Measurements from ENCODE around the gene PSAPL1. TPM values are rescaled to one million over a fixed set of nuclear protein-coding genes. Genes with fewer than 3 reads are reported as not detected.

The PSAPL1 gene
- total RNA-seq, 3 donors from 2014 or later: 0.15 TPM; not detected in 2

- Histone ChIP-seq H3K36me3 (no peaks in the 10 kb centered on the region), H3K27ac (no peak overlapping the region), H3K4me3 (no peak overlapping the region), H3K9me3 (no peaks in the 10 kb centered on the region), H3K4me1 (no peaks in the 10 kb centered on the region), H3K27me3 (no peaks in the 10 kb centered on the region)
- TF ChIP-seq POLR2A (IDR thresholded peaks at IDR 0.05) (no peak), POLR2AphosphoS5 (IDR thresholded peaks at IDR 0.05) (no peak), CTCF (IDR thresholded peaks at IDR 0.05) (no peak)
- intact Hi-C loops (cut with DNase I; ENCODE audit: low total_unique reads): no loop called here
- no peak for DNase-seq (ENCODE audit: low spot score in 2 of 2)
Measured at GRCh38 chr4:7433376-7434140, 1.2 kb downstream of the PSAPL1 start.

GRCh38 chr4:7432531-7433375 is 2.0 kb downstream of the PSAPL1 start:
- intact Hi-C loops (cut with DNase I; ENCODE audit: low total_unique reads): no loop called here
- TF ChIP-seq POLR2A (IDR thresholded peaks at IDR 0.05) (no peak), CTCF (IDR thresholded peaks at IDR 0.05) (no peak), POLR2AphosphoS5 (IDR thresholded peaks at IDR 0.05) (no peak)
- H3K9me3 ChIP-seq: no peaks in the 10 kb centered on the region
- H3K4me1 ChIP-seq: no peaks in the 10 kb centered on the region
- no peaks in the 10 kb centered on the region for H3K27me3 ChIP-seq
- no peak overlapping the region for H3K4me3 ChIP-seq
- no peaks in the 10 kb centered on the region for H3K36me3 ChIP-seq
- DNase-seq (ENCODE audit: low spot score in 2 of 2): no peak
- H3K27ac ChIP-seq: no peak overlapping the region

DNA sequence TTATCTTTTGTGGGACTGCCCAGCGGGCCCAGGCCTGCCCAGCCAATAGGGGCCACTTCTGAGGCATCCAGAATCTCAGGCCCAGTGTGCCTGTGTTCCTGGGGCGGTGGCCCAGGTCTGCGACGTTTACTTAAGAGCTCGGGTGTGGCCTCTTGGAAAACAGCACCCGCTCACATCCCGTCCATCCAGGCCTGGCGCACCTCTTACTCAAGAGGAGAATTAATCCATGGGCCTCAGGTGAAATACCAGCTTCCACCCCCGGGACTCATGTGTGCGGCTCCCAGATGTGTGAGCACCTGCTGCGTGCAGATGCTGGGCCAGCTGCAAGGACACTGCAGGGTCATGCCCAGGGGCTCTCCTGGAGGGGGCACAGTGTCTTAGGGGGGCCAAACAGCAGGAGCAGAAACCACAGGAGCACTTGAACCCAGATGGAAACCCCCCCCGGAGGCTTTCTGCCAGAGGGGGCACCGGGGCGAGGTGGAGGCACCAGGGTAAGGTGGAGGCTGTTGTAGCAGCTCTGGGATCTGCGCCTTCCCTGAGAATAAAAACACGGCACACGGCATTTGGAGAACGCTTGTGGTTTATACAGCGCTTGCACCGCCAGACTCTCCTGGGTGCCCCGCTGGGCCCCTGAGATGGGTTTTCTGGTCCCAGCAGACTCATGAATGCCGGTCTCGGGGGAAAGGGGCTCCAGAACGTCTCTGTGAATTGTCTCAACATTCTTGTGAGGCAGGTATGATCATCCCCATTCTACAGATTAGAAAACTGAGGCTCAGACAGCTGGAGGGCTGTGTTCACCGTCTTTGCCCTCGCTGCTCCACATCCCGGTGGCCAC is 2.8 kb downstream of the PSAPL1 start:
- H3K4me1 ChIP-seq: no peaks in the 10 kb centered on the region
- intact Hi-C loops (cut with DNase I; ENCODE audit: low total_unique reads): no loop called here
- H3K27ac ChIP-seq: no peak overlapping the region
- H3K27me3 ChIP-seq: no peaks in the 10 kb centered on the region
- TF ChIP-seq CTCF (IDR thresholded peaks at IDR 0.05) (no peak), POLR2A (IDR thresholded peaks at IDR 0.05) (no peak), POLR2AphosphoS5 (IDR thresholded peaks at IDR 0.05) (no peak)
- no peaks in the 10 kb centered on the region for H3K36me3 ChIP-seq
- H3K4me3 ChIP-seq: no peak overlapping the region
- H3K9me3 ChIP-seq: no peaks in the 10 kb centered on the region
- DNase-seq (ENCODE audit: low spot score in 2 of 2): no peak

DNA sequence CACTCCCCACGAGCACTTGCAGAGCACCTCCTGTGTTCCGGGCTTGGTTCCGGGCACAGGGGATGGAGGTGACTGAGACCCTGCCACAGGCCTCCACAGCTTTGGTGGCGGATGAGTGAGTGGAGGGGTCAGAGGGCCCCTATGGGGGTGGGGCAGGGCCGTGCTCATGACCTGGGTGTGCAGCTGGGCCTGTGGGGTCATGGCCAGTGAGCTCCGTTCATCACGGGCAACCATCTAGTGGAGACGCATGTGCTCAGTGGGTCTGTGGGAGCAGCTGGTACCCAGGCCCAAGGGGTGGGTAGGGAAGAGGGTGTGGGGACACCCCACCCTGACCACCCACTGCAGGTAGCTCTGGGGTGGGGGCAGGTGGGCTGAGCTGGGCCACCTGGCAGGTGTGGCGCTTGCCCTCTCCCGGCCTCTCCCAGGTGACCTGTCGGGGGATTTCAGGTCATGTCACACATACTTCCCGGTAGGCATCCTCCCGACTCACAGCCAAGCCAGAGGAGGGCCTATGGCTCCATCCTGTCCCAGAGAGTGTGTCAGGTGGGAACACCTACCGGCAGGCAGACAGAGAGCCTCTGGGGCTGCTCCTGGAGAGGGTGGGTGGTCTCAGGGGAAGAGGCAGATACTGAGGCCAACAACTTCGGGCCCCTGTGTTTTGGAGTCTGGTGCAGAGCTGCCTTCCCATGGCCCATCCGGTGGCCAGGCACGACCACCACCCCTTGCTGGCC is 3.6 kb downstream of the PSAPL1 start:
- H3K4me1 ChIP-seq: no peaks in the 10 kb centered on the region
- intact Hi-C loops (cut with DNase I; ENCODE audit: low total_unique reads): no loop called here
- DNase-seq (ENCODE audit: low spot score in 2 of 2): no peak

More for the DNA sequence above, 3.6 kb downstream of the PSAPL1 start:
- Histone ChIP-seq H3K9me3 (no peaks in the 10 kb centered on the region), H3K4me3 (no peak overlapping the region), H3K27ac (no peak overlapping the region), H3K36me3 (no peaks in the 10 kb centered on the region), H3K27me3 (no peaks in the 10 kb centered on the region)
- TF ChIP-seq POLR2A (IDR thresholded peaks at IDR 0.05) (no peak), CTCF (IDR thresholded peaks at IDR 0.05) (no peak), POLR2AphosphoS5 (IDR thresholded peaks at IDR 0.05) (no peak)
